ENCODE results near the gene AKT1.
"Not testable (repeated sequence)": the region's sequence is repeated elsewhere in the genome, so short reads cannot be mapped to it uniquely, and the experiment has no call there.

The AKT1 gene

GRCh38 chr14:104818714-104819161 is 23.2 kb upstream of the AKT1 start:
- DNase-seq (ENCODE audit: low read depth, low spot score): no peak

GRCh38 chr14:104817930-104818713 is 22.6 kb upstream of the AKT1 start:
- DNase-seq (ENCODE audit: low read depth, low spot score): no peak

GRCh38 chr14:104816616-104816884 is 21.0 kb upstream of the AKT1 start:
- DNase-seq (ENCODE audit: low read depth, low spot score): no peak

- DNase-seq (ENCODE audit: low read depth, low spot score): not testable (repeated sequence)
Observed at GRCh38 chr14:104814701-104815100, 19.2 kb upstream of the AKT1 start.

GRCh38 chr14:104813286-104813685 is 17.7 kb upstream of the AKT1 start:
- DNase-seq (ENCODE audit: low read depth, low spot score): no peak

- DNase-seq (ENCODE audit: low read depth, low spot score): no peak
Observed at GRCh38 chr14:104810316-104810715, 14.8 kb upstream of the AKT1 start.

- no peak for DNase-seq (ENCODE audit: low read depth, low spot score)
Observed at GRCh38 chr14:104808456-104808855, 12.9 kb upstream of the AKT1 start.

- DNase-seq (ENCODE audit: low read depth, low spot score): no peak
Observed at GRCh38 chr14:104806625-104807465, 11.3 kb upstream of the AKT1 start.

- DNase-seq (ENCODE audit: low read depth, low spot score): no peak
Observed at GRCh38 chr14:104805941-104806624, 10.5 kb upstream of the AKT1 start.

GRCh38 chr14:104805326-104805678 is 9.8 kb upstream of the AKT1 start:
- peak; percentile 25 for DNase-seq (ENCODE audit: low read depth, low spot score)

- DNase-seq (ENCODE audit: low read depth, low spot score): no peak
Observed at GRCh38 chr14:104804481-104805325, 9.2 kb upstream of the AKT1 start.

GRCh38 chr14:104803912-104804410 is 8.4 kb upstream of the AKT1 start:
- DNase-seq (ENCODE audit: low read depth, low spot score): no peak

GRCh38 chr14:104803280-104803911 is 7.8 kb upstream of the AKT1 start:
- no peak for DNase-seq (ENCODE audit: low read depth, low spot score)

GRCh38 chr14:104802394-104803184 is 7.0 kb upstream of the AKT1 start:
- DNase-seq (ENCODE audit: low read depth, low spot score): no peak

GRCh38 chr14:104801520-104802393 is 6.2 kb upstream of the AKT1 start:
- no peak for DNase-seq (ENCODE audit: low read depth, low spot score)

- peak; percentile 62 for DNase-seq (ENCODE audit: low read depth, low spot score)
Observed at GRCh38 chr14:104800771-104801519, 5.4 kb upstream of the AKT1 start, which contains the start of gene ZBTB42. Gene ZBTB42 (plus strand): TSS chr14:104801101. CDS start chr14:104801198, 97 bp downstream.

- peak; percentile 44 for DNase-seq (ENCODE audit: low read depth, low spot score)
Observed at GRCh38 chr14:104800015-104800770, 4.6 kb upstream of the AKT1 start.
